Activated CD8-positive, alpha-beta memory T cell treated with anti-CD3 and anti-CD28 coated beads for 24 hours (primary cell): ENCODE results near the gene KIRREL1.

Experiments
- DNase-seq: peaks from one replicate; pipeline ENCODE4 v3.0.0-alpha.2; 2020

Gene KIRREL1

DNA sequence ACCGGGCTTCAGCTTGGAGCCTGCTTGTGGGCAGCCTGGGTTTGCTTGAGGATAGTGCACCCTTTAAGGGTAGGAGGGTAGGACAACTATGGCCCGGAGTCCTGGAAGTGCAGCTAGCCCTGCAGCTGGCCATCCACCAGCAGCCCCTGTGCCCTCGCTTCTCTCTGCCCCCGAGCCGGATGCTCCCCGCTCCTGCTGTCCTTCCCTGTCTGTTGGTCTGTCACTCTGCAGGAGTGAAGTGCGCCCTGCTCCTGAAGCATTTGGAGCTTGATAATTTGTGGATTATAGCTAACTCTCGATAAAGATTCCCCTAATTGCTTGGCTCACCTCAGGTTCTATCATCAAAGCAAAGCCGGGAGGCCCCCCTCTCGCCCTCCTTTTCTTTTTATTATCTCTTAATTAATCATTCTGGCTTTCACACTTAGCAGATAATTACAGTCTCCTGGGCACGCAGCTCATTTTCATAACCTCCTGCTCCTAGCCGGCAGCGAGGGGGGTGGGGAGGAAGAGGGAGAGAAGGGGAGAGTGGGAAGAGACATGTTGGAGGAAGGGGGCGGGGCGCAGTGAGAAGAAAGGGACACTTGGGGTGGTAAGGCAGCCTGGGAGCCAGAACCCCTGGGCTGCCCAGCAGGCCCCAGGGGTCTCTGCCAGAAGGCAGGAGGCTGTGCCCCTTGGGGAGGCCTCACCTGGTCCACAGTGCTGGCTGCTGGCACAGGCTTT lies 14.4 kb downstream of the KIRREL1 start:
- no peak for DNase-seq

DNA sequence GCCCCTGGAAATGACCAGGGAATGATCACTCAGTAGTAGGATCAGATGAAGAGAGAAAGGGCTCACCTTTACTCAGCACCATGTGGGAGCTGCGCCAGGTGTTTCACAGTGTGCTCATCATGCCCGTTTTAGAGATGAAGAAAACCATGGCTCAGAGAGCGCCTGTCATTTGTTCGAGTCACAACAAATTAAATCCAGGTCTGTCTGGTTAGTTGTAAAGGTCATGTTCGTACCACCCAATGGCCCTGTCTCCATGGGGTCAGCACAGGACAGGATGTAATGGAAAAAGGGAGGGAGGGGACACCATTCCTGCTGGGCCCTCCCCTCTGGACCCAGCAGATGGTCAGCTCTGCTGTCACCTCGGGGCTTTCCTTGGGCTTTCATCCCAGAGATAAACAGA lies 15.2 kb downstream of the KIRREL1 start:
- DNase-seq, result no peak

DNA sequence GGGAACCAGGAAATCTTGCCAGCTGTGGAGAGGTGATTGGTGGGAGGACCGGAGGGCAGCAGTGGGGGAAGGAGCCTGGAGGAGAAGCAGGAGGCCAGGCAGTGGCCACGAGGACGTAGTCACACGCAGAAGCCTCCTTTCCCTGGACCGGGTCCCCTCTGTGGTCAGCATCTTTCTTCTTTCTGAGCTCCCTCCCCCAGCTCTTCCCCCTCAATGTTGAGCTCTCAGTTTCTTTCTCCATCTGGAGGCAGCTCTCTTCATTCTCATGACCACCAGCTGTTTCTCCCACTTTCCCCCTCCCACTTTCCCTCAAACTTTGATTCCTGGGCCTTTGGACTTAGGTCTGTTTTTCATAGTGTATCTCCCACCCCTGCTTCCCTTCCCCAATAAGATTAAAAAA lies 18.3 kb downstream of the KIRREL1 start:
- no peak for DNase-seq

DNA sequence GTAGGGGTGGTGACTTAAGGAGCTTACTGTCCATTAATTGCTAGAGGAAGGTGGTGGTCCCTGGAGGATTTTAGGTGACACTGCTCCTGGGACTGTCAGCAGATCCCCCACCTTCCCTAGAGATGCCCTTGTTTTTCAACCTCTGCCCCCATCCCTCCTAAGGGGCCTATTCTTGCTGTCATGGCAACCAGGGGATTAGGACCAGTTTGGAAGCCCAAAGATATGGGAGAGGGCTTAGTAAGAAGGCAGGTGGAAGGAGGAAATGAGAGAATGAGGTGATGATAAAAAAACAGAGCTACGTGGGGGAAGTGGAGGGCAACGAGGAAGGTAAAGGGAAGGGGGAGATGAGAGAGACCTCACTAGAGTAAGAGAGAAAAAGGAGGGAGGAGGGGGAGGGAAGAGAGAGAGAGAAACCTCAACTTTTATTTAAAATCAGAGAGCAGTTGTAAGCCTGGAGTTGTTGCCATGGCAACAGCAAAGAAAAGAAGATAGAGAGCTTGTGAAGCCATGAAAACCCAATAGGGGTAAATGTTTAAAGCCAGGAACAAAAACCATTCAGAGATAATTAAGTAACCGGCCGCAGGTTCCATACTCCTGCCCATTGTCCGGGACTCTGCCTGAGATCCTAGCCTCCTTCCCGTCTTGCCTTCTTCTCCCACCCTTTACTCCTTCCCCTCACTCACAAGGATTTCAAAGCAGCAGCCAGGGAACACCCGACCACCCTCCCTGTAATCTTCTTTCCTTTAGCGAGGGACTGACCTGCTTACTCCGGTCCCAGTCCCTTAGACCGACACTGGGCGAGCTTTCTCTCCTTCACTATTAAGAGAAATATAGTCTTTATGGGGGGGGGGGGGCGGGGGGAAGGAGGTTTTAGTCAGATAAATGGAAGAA lies 20.6 kb downstream of the KIRREL1 start:
- no peak for DNase-seq

DNA sequence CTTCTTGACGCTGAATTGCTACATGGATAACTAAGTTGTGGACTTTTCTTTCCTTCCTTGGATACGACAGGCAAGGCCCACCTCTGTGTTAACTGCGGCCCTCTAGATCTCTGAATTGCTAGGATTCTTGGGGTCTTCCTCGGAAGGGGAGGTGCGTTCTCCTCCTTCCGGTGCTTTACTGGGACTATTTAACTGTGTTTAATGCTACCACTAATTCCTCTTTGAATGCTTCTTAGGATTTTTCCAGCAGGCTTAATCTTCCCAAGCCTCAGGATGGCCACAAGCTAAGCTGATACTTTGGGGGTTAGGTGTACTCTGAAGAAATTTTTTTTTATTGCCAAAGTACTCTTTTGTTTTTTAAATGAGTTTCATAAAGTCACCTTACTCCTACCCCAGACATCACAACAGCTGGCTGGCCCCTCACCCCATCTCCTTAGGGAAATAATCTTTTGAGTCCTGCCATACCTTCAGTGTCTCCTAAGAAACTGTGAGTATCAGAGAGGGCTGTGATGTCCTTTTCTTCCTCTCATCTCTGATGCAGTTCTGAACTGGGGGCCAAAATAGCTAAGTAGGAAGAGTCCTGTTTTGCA lies 21.4 kb downstream of the KIRREL1 start:
- no peak for DNase-seq

DNA sequence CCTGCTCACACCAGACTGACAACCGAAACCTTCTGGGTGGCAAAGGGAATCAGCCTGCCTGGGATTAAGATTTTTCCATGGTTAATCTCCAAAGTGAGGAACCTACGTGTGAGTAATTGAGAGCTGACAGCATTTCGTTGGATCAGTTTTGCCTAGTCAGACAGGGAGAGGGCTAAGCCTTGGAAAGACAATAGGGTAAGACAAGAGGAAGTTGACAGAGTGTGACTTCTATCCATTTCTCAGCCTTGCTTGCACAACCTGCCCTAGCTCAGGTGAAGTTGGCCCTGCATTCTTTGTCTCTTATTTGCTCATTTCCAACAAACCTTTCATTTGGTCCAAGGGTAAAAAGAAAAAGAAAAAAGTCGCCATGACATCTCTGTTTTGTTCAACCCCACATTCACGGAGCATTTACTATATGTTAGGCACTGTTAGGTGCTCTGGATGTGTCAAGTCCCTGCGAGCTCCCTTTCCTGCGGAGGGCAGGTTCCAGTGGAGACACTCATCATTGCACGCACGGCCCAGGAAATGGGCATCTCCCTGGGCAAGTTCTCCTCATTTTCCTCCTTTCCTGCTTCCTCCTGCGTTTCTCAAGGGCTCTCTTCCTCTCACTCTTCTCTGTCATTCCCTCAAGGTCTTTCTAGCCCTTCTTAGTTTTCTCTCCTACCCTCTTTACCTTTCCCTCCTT lies 23.3 kb downstream of the KIRREL1 start:
- DNase-seq, result no peak

DNA sequence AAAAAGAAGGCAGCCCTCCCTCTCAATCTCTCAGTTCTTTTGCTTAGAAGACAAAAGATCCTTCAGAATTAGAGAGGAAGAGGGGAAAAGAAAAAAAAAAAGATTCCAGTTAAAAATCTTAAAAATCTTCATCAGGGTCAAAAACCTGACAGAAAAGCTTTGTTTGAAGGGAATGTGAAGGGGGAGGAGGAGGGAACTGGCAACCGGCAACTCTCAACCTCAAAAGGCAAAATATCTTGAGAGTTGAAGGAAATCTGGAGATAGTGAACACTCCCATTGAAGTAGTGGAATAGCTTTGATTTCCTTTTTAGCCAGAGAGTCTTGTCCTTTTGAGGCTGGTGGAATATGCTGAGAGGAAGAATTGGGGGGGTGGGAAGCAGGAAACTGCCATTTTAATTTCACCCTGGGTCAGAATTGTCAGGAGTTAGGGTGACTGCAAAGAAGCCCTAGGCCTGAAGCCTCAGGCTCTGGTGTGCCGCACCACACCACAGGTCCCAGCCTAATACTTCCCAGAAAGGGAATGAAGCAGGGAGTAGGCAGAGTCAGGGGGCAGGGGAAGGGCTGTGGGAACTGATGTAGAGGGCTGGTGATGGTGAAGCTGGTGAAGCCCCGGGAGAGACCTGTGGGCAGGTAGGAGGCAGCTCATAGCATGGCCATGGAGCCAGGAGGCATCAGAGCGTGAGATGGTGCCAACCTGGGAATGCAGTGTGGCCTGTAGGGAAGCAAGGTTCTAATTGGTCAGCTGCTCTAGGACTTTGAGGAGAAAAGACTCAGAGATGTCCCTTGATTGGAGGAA lies 24.6 kb downstream of the KIRREL1 start:
- no peak for DNase-seq

DNA sequence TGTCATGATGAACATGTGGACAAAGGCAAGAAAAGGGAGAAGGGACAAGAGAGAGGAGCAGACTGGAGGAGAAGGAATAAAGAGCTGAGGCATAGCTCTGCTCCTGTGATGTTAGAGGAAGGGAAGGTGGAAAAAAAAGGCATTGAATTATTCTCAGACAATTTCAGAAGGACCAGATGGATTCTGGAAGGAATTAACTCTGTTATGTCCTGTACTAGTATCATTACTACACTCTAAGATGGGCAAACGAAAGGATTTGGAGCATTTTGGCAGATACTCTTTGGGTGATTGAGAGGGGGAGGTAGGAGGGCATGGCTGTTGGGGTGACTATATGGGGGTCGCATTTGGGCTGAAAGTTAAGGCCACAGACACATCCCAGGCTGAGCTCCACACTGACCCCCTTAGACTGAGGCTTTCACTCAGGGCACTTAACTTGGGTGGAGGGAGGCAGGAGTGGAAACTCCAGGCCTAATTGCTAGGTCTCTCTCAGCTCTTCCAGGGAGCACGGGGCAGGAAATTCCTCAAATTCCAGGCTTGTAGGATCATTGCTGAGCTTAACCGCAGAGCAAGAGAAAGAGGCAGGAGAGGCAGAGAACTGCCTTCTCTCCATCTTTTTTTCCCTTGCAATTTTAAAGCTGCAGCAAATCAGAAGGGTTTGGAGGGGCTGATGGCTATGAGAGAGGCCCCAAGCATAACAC lies 25.9 kb downstream of the KIRREL1 start:
- no peak for DNase-seq

DNA sequence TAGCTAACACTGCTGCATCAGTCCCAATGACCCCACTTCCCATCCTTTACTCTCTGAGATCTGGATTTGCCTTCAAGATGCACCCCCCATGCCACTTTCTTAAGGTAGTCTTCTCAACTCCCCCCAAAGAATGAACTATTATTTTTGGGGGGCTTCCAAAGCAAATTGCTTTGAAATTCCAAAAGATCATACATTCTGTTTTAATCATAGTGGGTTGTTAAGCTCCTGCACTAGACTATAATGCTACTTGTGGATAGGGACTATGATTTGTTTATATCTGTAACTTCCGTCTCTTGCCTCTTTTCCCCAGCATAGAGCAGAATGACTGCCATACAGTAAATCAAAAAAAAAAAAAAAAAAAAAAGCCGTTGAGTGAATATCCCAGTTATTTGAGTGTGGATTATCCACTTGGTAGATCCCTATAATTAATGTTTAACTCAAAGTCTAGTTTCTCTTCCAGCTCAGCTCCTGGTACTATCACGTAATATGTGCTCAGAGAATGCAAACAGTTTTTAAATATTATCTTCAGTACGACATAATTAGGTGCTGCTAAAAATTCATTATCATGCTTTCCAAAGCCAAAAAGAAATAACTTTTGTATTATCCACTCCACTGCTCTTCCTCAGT lies 26.9 kb downstream of the KIRREL1 start:
- DNase-seq, result no peak

DNA sequence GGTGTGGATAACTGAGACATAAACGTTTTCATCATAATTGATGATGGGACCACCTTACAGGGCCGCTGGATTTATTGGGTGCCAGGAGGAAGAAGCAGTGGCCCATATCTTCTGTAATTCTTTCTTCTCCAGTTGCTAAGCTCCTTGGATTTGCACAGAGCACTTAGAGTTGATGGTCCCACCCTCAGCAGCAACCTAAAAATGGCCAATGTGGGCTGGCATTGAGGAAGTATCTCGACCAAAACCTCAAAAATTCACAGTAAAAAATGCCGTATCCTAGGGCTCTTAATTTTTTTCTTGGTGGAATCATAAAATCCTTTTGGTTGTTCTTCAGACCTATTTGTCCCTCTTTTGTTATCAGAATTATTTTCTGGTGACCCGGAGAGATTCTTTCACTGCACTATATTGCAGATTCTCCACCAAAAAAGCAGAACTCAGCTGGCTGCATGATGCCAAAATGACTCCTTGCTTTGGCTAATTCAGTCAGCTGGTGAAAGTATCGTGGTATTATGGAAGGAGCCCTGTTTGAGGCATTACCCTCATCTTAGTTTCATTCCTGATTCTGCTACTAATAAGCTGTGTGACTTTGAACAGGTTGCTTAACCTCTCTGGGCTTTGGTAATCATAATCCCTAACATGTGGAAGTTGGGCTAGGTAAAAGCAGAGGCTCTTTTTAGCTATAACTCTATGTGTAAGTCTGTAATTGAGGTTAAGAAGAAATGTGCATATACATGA lies 27.6 kb downstream of the KIRREL1 start:
- no peak for DNase-seq

DNA sequence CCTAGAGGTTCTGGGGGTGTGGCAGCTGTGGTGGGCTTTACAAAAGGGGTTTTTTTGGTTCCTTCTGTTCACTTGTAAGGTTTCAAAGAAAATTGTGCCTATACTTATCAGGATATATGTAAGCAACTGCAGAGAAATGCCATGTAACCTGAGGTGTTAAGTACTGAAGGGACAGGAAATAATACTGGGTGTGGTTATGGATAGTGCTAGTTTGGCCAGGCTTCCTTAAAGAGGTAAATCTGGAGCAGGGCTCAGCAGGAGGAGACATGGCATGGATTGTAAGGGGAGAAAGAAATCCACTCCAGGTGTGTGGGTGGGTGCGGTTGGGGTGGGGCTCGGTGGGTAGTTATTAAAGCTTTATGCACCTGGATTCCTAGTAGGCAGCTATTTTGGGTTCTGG lies 28.3 kb downstream of the KIRREL1 start:
- no peak for DNase-seq

DNA sequence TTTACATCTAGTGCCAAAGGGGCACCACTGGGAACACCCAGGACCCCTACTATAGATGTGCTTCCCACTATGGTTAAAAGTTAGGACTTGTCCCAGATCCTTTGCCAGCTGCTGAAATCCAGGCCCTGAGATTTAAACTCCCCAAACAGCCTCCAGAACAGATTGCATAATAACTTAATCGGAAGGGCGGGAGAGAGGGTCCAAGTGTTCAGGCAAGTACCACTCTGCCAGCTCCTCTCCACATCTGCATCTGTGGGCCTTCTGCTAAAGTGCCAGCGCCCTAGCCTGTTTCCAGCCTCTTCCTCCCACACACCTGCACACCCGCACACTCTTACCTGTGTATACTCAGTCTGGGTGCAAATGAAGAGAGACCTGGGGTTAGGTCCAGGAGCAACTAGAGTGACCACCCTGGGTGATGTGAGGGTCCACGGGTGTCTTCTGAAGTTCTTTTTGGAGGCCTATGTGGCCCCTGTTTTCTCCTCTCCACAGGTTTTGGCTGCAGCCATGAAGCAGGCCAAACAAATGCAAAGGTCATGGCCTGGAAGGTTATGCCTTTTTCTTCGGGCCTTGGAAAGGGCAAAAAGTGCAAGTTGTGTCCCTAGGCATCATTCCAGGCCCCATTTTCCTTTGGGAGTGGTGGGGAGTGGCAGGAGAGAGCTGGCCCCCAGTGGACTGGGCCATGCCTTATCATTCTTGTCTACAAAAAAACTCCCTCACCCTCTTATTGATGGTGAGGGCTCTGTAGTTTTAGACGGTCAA lies 29.3 kb downstream of the KIRREL1 start:
- no peak for DNase-seq

DNA sequence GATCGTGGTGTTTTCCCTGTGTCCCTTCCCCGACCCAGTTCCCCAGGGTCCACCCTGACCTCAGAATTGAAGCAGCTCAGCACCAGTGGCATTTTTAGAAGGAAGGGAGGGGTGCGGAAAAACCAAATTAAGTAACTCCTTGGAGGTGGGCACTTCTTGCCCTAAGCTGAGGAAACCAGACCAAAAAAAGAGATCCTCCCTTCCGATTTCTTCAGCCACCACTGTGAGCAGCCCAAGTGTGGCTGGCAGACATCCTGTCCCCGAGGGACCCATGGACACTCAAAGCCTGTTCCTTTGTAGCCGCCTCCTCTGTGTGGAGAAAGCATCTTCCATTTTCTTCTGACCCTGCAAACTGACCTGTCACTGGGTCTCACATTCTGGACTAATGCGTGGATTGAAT lies 31.3 kb downstream of the KIRREL1 start:
- DNase-seq, result no peak

DNA sequence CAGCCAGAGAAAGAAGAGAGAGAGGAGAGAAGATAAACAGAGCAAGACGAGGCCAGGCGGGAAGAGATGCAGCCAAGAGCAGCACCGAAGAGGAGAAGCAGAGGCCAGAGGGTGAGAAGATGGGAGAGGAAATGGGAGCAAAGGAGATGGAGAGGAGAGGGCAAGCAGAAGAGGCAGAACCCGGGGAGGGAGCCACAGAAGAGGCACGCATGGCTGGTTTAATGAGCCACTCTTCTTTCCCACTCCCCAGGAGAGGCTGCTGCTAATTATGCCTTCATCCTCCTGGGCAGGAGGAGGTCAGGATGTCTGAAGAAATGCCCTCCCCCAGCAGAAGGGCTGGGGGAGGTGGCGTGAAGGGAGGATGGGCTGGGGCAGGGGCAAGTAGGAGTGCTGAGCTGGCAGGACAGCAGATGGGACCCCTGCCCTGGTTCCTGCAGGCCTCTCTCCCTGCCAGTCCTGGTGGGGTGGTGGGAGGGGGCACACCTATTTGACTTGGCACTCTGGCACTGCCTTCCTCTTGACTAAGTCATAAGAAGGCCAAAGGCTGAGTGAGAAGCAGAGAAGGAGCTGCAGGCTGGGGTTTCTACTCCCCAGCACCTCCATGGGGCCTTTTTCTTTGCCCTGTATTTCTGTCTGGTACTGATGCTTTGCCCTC lies 32.3 kb downstream of the KIRREL1 start:
- DNase-seq, result no peak

DNA sequence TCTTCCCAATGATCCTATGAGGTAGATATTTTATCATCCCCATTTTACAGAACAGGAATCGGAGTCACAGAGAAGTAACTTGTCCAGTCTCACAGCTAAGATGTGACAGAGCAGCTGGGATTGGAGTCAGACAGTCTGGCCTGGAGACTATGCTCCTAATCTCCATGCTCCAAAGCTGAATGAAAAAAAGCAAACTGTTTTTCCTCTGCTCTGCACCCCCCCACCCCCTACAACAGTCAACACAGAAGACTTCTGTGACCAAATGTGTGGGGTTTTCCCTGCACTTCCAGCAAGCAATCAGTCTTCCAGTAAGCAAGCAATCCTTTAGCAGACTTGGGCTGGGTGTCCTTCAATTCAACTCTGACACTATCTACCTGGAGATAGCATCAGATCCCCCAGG lies 33.2 kb downstream of the KIRREL1 start:
- no peak for DNase-seq

DNA sequence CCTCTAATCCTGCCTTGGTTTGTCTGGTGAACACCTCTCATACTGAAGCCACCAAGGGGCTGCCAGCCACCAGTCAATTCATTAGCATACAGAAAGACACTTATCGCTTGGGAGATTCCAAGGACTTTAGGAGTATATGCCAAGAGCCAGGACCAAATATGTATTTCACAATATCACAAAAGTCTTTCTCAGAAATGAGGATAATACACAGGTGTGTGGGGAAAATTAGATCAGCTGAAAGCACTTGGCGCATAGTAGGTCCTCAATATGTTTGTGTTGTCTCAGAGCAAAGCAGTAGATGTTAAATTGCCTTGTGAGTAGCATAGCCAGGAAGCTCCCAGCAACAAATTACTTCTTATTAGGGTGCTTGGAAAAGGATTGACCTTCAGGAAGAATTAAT lies 34.1 kb downstream of the KIRREL1 start:
- no peak for DNase-seq

DNA sequence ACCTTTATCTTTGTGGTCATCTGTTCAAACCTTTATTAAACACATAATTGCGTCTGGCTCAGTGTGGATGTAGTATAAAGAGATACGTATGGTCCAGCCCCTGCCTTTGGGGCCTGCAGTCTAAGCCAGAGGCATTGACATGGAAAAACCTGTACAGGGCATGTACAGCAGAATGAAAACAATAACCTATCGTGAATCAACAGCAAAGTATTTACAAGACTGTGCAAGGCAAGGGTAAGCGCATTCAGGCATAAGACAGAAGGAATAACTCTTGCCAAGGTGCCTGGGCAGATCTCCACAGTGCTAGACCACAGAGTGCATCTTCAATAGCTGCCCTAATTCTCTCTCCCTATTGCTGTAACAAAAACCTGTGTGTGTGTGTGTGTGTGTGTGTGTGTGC lies 35.5 kb downstream of the KIRREL1 start:
- no peak for DNase-seq

DNA sequence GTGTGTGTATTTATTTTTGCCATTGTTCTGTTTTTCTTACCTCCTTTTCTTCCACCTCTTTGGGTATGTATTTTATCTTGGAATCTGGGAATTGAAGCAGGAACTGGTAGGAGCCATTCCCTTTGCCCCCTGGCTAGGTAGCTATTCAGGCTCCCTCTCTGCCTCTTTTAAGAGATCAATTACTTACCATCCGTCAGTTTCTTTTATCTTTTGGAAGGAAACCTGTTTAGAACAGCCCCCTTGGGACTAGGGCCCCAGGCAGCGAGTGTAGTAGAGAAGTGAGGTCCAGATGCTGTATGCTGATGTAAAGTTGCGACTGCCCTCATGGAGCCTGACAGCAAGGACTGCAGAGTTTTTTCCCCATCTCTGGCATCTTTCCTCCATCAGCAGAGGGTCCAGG lies 41.6 kb downstream of the KIRREL1 start:
- DNase-seq, result no peak

DNA sequence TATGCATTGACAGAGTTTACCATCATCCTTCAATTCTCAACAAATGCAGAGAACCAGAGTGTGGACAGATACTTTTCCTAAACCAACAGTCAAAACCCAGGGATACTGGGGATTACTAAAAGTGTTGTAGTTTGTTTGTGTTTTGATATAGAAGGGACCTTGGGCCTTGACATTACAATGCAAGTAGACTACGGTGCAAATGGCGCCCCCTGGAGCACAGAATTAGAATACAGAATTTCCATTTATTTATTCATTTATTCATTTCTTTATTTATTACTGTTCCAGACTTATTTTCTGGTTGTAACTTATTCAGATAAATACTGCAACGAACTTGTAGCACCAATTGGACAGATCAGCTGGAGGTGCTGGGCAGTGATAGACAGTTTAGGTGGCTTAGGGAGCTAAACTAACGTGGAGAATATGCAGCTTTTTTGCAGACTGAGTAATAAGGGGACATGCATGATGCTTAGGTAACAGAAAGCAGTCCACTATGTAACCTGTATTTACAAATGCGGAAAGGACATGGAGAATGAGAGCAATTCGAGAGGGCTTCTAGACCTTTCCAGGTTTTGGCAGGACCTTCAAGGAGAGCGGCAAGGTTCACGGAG lies 42.6 kb downstream of the KIRREL1 start:
- DNase-seq, result no peak
